Embryonic facial prominence (tissue), 1 donor: ENCODE results near the gene CFLAR.

Source experiments
- DNase-seq: peaks from one replicate; pipeline ENCODE4 v3.0.0-alpha.2; 2016; ENCODE audit errors: extremely low spot score

Gene CFLAR

DNA sequence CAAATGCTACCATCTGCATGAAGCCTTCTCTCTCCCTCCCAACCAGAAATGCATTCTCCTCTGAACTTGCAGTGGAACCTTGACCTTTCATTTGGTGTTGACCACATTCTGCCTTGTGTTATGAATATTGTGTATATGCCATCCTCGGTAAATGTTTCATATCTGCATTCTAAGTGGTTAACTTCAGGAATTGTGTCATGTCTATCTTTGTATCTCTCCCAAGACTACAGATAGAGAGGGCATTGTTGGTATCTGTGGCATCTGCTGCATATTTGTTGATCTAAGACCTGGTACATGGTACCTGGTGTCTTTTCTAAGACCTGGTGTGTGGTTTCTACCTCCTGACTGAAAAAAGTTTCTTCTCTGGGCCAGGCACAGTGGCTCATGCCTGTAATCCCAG is 101.0 kb downstream of the CFLAR start:
- no peak for DNase-seq

DNA sequence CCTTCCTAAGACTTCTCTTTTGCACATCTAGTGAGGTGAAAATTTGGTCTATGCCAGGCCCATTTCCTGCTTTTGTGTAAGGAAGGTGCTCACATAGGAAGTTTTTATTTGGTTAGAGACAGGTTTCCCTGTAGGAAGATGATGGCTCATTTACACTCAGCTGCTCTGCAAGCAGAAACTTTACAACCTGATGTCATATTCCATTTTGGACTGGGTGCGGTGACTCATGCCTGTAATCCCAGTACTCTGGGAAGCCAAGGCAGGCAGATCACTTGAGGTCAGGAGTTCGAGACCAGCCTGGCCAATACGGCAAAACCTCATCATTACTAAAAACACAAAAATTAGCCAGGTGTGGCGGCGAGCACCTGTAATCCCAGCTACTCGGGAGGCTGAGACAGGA is 102.8 kb downstream of the CFLAR start:
- DNase-seq = no peak

- DNase-seq = no peak
Observed at GRCh38 chr2:201219328-201220096, 103.5 kb downstream of the CFLAR start.

DNA sequence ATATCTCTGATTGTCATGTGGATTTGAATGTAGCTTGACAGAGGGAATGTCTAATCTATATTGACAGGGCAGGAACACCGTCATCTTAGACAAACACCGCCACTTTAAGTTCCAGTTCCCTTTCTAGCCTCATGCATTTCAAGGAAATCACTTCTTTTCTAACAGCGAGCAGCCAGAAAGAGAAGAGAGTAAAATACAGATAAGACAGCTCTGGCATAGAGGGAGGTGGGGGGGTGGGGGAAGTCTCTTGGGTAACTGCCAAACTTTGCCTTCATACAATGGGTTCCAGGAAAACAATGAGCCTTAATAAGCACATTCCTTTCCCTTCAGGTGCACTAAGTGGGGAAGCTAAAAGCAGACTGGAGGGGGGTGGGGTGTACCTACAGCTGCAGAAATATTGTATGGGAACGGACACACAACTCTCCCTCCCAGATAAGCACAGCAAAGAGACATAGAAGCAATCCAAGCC is 104.2 kb downstream of the CFLAR start:
- no peak for DNase-seq

DNA sequence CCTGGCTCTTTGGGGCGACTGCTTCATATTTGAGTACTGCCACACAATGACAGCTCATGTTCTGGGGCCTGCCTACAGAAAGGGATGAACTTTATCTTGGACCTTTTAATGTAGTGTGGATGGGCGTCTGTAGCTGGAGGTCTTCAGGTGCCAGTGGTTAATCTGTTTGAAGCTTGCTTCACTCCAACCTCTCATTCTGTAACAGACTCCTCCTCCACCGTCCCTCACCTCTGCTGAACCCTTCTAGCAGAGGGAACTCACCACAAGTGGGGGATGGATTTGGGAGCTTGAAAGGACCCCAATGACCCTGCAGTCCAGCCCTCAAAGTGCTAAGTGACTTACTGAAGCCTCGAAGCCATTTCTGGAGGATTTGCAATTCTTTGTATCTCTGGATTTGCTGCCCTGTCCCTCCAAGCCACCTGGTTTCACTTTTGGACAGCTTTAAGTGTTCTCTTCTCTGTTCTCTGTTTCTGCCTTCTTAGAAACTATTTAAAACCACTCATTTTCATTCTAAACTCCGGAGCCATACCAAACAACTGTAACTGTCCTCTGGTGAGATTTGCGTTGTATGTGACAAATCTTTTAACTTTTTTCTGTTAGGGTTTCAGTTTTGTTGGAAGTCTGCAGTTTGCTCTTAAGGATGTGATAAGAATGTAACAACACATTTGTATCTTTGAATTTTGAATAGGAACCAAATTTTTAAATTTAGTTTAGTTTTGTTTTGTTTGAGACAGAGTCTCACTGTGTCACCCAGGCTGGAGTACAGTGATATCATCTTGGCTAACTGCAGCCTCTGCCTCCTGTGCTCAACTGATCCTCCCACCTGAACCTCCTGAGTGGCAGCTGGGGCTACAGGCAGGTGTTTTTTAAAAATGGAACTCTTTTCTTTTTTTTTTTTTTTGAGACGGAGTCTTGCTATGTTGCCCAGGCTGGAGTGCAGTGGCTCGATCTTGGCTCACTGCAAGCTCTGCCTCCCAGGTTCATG is 107.4 kb downstream of the CFLAR start:
- no peak for DNase-seq
